DND-41 (cell line): Measurements from ENCODE around the gene HDAC7.

Source experiments
- CTCF ChIP-seq: IDR thresholded peaks from 2 replicates; pipeline ENCODE4 v1.5.1; 2012; ENCODE audit warnings: borderline replicate concordance, low read length, moderate library complexity, mild to moderate bottlenecking; ENCODE audit not compliant: poor library complexity, severe bottlenecking; ENCODE audit errors: extremely low read depth
- EZH2 ChIP-seq: IDR thresholded peaks from 3 replicates; pipeline ENCODE4 v1.6.1; 2012; ENCODE audit warnings: borderline replicate concordance, low read depth, mild to moderate bottlenecking, moderate library complexity, low read length, inconsistent platforms; ENCODE audit not compliant: severe bottlenecking

- TF ChIP-seq CTCF = no peak
- no peak for TF ChIP-seq EZH2
Measured at GRCh38 chr12:47791874-47792273, 27.8 kb downstream of the HDAC7 start.
